Left hindlimb (tissue), 1 donor: ENCODE results near the gene ISG20L2.
A peak's percentile ranks its signal among the peaks of the same experiment; 100 is the strongest.

Experiments
- DNase-seq: peaks from one replicate; pipeline ENCODE4 v3.0.0-alpha.2; 2018

Gene ISG20L2

GRCh38 chr1:156705918-156706656 lies 22.5 kb downstream of the ISG20L2 start:
- DNase-seq = peak; percentile 89

- DNase-seq = peak; percentile 86
Observed at GRCh38 chr1:156705321-156705917, 23.1 kb downstream of the ISG20L2 start, which contains the start of gene CRABP2. Gene CRABP2 (minus strand): TSS chr1:156705583. CDS start chr1:156705446, 137 bp downstream.

GRCh38 chr1:156704930-156705320 lies 23.6 kb downstream of the ISG20L2 start:
- no peak for DNase-seq

- no peak for DNase-seq
Observed at GRCh38 chr1:156704166-156704711, 24.3 kb downstream of the ISG20L2 start.

GRCh38 chr1:156703741-156704140 lies 24.8 kb downstream of the ISG20L2 start:
- no peak for DNase-seq

- no peak for DNase-seq
Observed at GRCh38 chr1:156703336-156703735, 25.2 kb downstream of the ISG20L2 start.

- no peak for DNase-seq
Observed at GRCh38 chr1:156700736-156701531, 27.6 kb downstream of the ISG20L2 start.

- DNase-seq = no peak
Observed at GRCh38 chr1:156698995-156699394, 29.6 kb downstream of the ISG20L2 start.

GRCh38 chr1:156697481-156697880 lies 31.1 kb downstream of the ISG20L2 start:
- no peak for DNase-seq

- no peak for DNase-seq
Observed at GRCh38 chr1:156696755-156697154, 31.8 kb downstream of the ISG20L2 start.

GRCh38 chr1:156694690-156694962 lies 33.9 kb downstream of the ISG20L2 start:
- DNase-seq = no peak

- no peak for DNase-seq
Observed at GRCh38 chr1:156693848-156694689, 34.5 kb downstream of the ISG20L2 start.

- no peak for DNase-seq
Observed at GRCh38 chr1:156692925-156693847, 35.4 kb downstream of the ISG20L2 start.

GRCh38 chr1:156692441-156692924 lies 36.1 kb downstream of the ISG20L2 start:
- DNase-seq = no peak

- DNase-seq = no peak
Observed at GRCh38 chr1:156691665-156692440, 36.7 kb downstream of the ISG20L2 start.

- no peak for DNase-seq
Observed at GRCh38 chr1:156691191-156691590, 37.4 kb downstream of the ISG20L2 start.

GRCh38 chr1:156690675-156691036 lies 37.9 kb downstream of the ISG20L2 start:
- DNase-seq = no peak

- peak; percentile 64 for DNase-seq
Observed at GRCh38 chr1:156689953-156690674, 38.5 kb downstream of the ISG20L2 start.

- peak; percentile 86 for DNase-seq
Observed at GRCh38 chr1:156689035-156689952, 39.3 kb downstream of the ISG20L2 start.
